22Rv1 (cell line): ENCODE results near the gene COL9A3.

Source experiments
- H3K27ac ChIP-seq: fragments of 450-650 bp; 2 replicates; pipeline ENCODE4 v1.5.1; 2017
- ZFX ChIP-seq: fragments of 450-650 bp; IDR thresholded peaks from 2 replicates; pipeline ENCODE4 v1.6.1; 2017; ENCODE audit warnings: antibody characterized with exemption, borderline replicate concordance
- TF ChIP-seq, protein P1 (sequence below): fragments of 450-650 bp; IDR thresholded peaks from 2 replicates; pipeline ENCODE4 v1.5.1; 2017; ENCODE audit warnings: mild to moderate bottlenecking

Gene COL9A3

GRCh38 chr20:62814060-62814708 is 2.7 kb upstream of the COL9A3 start:
- H3K27ac ChIP-seq, result no peak overlapping the region
- TF ChIP-seq, protein P1, sequence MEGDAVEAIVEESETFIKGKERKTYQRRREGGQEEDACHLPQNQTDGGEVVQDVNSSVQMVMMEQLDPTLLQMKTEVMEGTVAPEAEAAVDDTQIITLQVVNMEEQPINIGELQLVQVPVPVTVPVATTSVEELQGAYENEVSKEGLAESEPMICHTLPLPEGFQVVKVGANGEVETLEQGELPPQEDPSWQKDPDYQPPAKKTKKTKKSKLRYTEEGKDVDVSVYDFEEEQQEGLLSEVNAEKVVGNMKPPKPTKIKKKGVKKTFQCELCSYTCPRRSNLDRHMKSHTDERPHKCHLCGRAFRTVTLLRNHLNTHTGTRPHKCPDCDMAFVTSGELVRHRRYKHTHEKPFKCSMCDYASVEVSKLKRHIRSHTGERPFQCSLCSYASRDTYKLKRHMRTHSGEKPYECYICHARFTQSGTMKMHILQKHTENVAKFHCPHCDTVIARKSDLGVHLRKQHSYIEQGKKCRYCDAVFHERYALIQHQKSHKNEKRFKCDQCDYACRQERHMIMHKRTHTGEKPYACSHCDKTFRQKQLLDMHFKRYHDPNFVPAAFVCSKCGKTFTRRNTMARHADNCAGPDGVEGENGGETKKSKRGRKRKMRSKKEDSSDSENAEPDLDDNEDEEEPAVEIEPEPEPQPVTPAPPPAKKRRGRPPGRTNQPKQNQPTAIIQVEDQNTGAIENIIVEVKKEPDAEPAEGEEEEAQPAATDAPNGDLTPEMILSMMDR, result no peak
- no peak for TF ChIP-seq ZFX

DNA sequence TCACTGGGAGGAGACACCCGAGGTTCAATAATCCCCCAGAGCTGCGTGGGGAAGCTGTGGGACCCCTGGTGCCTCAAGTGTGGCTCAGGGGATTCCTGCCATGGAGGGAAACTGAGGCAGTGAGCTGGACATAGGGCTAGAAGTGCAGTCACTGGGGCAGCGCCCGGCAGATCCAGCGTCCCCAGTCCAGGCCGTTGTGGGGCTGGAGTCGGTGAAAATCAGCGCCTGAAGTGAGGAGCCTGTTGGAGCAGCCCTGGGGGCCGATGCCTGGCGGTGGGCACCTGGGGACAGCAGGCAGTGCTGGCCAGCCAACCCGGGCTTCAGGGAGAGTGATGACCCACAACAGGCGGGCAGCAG is 2.2 kb upstream of the COL9A3 start:
- TF ChIP-seq, protein P1, result no peak
- TF ChIP-seq ZFX, result no peak
- no peak overlapping the region for H3K27ac ChIP-seq

- no peak overlapping the region for H3K27ac ChIP-seq
- TF ChIP-seq, protein P1, result no peak
- no peak for TF ChIP-seq ZFX
Measured at GRCh38 chr20:62815066-62815991, 1.5 kb upstream of the COL9A3 start.

GRCh38 chr20:62816031-62816883 is 593 bp upstream of the COL9A3 start:
- TF ChIP-seq, protein P1, result no peak
- no peak for TF ChIP-seq ZFX
- no peak overlapping the region for H3K27ac ChIP-seq

DNA sequence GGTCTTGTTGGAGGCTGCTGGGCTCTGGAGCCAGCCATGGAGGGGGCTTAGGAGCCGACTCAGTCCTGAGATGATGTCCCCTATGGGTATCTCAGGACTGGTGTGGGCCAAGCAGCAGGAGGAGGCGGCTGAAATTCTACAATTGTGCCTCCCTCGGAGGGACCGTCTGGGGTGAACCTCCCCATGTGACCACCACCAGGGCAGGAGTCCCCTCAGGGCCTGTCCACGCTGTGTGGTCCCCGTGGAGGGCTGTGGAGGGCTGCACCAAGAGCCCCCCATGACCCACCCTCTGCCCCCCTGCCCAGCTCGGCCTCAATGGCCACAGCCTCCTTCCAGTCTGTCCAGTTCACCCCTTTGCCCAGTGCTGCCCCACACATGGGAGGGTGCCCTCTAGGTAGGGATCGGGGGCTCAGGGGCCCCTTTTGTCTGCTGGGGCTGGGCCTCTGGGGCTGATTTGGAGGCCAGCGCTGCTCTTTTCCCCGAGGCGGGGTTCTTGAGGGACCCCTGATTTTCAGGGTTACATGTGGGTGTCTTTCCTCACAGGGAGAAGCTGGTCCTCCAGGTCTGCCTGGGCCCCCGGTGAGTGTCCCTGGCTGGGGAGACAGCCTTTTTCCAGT is 1.2 kb downstream of the COL9A3 start:
- TF ChIP-seq, protein P1, result no peak
- no peak for TF ChIP-seq ZFX
- H3K27ac ChIP-seq, result no peak overlapping the region

GRCh38 chr20:62818592-62819493 is 2.0 kb downstream of the COL9A3 start:
- H3K27ac ChIP-seq, result no peak overlapping the region
- TF ChIP-seq, protein P1, result no peak
- no peak for TF ChIP-seq ZFX
